Stimulated activated naive CD8-positive, alpha-beta T cell treated with anti-CD3 and anti-CD28 coated beads, Interleukin-15, Interleukin-2, amounts not matched to agents 100 U/mL and 50 U/mL, for 24 hours (primary cell): Measurements from ENCODE around the gene BAIAP3.

Experiments used
- ATAC-seq: fragments of 150-1000 bp; cut with Tn5 transposase; one replicate; pipeline ENCODE4 v1.10.0; 2021
- DNase-seq: peaks from one replicate; pipeline ENCODE4 v3.0.0; 2021

BAIAP3 gene

DNA sequence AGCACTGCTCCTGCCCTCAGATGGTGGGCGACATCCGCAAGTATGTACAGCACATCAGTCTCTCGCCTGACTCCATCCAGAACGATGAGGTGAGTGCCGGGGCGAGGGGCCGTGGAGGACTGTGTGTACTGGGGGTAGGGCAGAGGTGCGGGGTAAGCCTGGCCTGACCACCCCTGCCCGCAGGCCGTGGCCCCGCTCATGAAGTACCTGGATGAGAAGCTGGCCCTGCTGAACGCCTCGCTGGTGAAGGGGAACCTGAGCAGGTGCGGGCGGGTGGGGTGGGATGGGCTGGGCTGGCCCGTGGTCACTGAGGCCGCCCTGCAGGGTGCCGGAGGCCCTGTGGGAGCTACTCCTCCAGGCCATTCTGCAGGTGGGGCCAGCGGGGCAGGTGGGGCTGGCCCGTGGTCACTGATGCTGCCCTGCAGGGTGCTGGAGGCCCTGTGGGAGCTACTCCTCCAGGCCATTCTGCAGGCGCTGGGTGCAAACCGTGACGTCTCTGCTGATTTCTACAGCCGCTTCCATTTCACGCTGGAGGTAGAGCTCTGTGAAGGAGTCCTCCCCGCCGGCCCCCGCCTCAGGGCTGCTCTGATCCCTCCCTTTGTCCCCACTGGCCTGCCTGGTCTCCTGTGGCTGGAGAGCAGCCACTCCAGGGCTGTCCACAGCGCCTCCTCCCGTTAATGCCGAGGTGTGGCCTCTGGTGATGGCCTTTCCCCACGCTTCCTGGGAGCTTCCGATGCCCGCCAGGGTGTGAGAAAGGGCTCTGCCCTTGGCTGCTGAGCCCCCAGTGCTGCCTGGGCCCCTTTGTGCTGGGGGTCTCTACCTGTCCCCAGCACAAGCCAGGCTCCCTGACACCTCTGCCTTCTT lies 13.2 kb downstream of the BAIAP3 start:
- ATAC-seq (no peak), DNase-seq (no peak)

GRCh38 chr16:1347286-1347855 lies 13.9 kb downstream of the BAIAP3 start:
- DNase-seq (no peak), ATAC-seq (no peak)

GRCh38 chr16:1347962-1348361 lies 14.5 kb downstream of the BAIAP3 start:
- DNase-seq = no peak
- ATAC-seq = no peak

DNA sequence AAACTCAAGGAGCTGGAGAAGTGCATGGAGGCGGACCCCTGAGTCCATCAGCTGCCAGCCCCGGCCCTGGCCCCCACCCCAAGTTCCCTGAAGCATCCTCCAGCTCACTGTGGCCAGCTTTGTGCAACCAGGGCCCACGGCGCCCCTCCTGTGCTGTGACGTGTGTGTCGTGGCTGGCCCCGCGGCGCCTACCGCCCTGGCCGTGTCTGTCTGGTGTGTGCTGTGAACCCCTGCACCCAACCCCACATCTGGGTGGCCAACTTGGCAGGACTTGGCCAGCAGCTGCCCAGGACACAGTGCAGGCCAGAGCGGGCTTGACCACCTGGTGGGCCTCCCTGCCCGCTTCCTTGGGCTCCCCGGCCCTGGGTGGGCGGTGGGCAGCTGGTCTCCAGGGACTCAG lies 15.0 kb downstream of the BAIAP3 start:
- ATAC-seq (no peak), DNase-seq (no peak)

DNA sequence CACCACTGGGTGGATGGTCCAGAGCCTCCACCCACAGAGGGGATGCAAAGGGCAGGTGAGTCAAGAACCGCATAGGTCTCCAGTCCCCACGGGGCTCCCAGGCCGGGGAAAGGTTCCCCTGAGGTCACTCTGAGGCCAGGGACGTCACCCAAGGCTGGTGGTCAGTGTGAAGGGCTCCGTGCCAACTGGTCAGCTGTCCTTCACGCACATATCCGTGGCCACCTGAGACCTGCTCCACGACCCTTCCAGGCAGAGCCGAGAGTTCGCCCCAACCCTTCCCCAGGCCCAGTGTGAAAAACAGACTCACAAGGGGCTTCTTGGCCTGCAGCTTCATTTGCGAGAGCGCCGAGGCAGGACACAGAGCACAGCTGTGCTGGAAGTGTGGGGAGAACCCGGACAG lies 15.5 kb downstream of the BAIAP3 start:
- ATAC-seq (no peak), DNase-seq (no peak)

GRCh38 chr16:1349351-1349750 lies 15.9 kb downstream of the BAIAP3 start:
- DNase-seq (no peak), ATAC-seq (no peak)

GRCh38 chr16:1349951-1350350 lies 16.5 kb downstream of the BAIAP3 start:
- ATAC-seq (no peak), DNase-seq (no peak)

GRCh38 chr16:1350691-1351090 lies 17.2 kb downstream of the BAIAP3 start:
- ATAC-seq (no peak), DNase-seq (no peak)

- DNase-seq (no peak), ATAC-seq (no peak)
Observed at GRCh38 chr16:1351215-1351581, 17.8 kb downstream of the BAIAP3 start.

GRCh38 chr16:1351582-1352362 lies 18.3 kb downstream of the BAIAP3 start, which contains the start of the genes GNPTG and TSR3:
GNPTG (plus strand) TSS chr16:1351931; CDS start chr16:1351966, 35 bp downstream.
TSR3 (minus strand) TSS chr16:1351878; CDS start chr16:1351804, 74 bp downstream.
- DNase-seq = peak; percentile 91
- peak; percentile 78 for ATAC-seq

- DNase-seq (no peak), ATAC-seq (no peak)
Observed at GRCh38 chr16:1354815-1355540, 21.5 kb downstream of the BAIAP3 start.

DNA sequence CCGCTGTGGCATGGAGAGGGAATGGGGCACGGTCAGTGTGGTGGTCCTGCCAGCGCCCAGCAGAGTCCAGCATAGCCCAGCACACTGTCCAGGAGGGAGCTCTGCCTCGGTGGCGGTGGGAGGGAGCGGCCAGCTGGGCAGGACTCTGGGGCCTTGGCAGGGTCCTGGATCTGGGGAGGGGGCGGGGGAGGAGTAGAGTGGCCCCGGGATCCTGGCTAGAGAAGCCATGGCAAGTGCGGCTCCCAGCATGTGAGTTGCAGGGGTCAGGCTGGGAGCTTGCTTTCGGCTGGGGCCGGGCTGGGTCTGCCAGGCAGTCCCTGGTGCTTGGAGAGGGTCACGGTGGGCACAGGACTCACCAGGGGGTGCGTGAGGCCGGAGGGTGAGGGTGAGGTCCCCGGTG lies 22.1 kb downstream of the BAIAP3 start:
- ATAC-seq (no peak), DNase-seq (no peak)

DNA sequence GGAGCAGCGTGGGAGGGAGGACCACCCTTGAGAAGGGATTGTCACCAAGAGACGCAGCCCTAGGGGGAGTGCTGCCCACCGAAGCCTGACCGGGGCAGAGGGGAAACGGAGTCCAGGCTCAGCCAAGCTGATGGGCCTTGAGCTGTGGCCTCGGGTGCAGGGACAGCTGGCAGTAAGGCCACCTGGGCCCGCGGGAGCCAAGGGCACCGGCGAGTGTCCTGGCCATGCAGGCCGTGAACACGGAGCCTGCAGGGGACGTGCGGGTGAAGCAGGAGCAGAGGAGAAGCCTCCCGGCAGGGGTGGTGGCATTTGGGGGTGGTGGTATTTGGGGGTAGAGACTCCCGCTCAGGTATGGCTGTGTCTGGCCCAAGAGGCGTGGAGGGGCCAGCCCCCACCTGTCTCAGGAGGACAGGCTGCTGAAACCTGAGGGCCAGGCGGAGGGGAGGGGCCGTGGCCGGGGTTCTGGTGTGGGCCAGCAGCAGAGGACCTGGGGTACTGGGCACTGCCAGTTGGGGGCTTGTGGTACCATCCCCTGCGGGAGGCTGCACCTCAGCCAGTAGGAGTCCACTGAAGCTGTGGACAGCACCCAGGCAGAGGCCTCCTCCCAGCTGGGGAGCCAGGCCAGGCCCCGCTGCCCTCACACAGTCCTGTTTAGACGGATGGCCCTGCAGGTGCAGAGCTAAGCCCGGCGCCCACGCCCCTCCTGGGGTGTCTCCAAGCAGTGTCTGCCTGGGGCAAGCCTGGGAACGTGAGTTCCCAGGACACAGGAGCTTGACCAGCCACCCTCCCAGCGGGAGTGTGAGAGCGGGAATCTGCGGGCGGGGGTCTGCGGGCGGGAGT lies 22.8 kb downstream of the BAIAP3 start:
- no peak for DNase-seq
- ATAC-seq = no peak

DNA sequence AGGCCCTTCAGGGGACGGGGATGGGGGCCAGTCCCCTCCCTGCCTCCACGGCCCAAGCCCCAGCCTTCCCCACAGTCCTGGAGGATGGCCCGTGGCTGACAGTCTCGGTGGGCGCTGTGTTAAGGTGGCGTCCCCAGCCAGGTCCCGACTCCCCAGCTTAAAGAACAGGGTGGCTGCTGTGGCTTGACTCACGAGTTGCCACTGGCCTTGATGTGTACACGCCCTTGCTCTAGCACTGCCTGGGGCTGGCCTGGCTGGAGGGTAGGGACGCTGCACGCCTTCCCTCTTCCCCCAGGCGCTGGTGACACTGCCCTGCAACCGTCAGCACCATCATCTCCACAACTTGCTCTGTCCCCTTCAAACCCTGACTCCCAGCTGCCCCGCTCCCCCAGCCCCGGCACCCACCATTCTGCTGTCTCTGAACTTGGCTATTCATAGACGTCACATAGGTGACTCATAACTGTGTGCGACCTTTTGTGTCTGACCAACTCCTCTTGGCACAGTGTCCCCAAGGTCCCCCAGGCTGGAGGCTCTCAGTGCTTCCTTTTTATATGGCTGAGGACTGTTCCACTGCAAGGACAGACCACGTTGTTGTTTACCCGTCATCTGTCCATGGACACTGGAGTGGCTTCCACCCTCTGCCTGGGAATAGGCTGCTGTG lies 24.6 kb downstream of the BAIAP3 start:
- peak; percentile 30 for ATAC-seq

GRCh38 chr16:1361685-1362360 lies 28.4 kb downstream of the BAIAP3 start:
- ATAC-seq (no peak), DNase-seq (no peak)

More for the DNA sequence above, 24.6 kb downstream of the BAIAP3 start:
- no peak for DNase-seq

DNA sequence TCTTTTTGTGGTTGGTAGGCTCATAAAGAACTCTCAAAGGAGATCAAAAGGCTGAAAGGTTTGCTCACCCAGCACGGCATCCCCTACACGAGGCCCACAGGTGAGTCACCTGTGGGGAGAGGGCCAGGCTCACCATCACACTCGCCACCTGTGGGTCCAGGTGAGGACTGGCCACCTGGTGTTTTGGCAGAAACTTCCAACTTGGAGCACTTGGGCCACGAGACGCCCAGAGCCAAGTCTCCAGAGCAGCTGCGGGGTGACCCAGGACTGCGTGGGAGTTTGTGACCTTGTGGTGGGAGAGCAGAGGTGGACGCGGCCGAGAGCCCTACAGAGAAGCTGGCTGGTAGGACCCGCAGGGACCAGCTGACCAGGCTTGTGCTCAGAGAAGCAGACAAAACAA lies 29.4 kb downstream of the BAIAP3 start:
- ATAC-seq (no peak), DNase-seq (no peak)

DNA sequence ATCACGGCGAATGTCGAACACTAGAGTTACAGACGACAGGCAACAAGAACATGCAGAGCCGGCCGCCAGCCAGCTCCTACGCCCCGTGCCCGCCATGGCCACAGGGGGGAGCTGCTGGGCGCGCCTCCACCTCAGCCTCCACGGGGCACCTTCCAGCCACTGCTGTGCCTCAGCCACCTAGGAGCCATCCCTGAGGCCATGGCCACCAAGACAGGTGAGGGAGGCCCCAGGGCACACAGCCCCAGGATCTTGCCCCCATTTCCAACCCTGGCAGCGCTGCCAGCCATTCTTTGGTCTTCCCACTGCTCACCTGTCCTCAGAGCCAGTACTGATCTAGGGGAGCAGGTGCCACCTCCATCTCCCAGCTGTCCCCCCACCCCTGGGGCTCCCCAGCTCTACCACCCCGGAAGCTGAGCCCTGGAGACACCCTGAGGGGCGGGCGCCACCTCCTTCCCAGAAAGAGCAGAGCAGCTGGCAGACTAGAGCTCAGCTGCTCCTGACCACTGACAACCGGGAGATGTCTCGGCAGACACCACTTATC lies 30.1 kb downstream of the BAIAP3 start:
- ATAC-seq (peak; percentile 88), DNase-seq (peak; percentile 79)

DNA sequence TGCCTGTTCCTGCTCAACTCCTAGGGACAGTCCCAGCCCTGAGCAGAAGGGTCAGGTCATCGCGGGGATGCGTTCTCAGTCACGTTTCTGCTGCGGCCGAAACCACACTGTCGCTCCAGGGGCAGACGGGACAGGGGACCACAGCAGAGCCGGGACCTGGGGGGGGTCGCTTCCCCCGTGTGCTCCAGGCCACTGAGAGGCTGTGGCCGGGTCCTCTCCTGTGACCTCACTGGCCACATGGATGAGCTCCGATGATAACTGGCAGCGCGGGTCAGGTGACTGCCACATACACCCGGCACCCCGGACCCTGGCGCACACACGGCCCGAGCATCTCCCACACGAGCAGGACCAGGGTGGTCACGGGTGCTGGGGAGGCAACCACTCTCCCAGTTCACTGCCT lies 31.1 kb downstream of the BAIAP3 start:
- ATAC-seq (no peak), DNase-seq (no peak)

DNA sequence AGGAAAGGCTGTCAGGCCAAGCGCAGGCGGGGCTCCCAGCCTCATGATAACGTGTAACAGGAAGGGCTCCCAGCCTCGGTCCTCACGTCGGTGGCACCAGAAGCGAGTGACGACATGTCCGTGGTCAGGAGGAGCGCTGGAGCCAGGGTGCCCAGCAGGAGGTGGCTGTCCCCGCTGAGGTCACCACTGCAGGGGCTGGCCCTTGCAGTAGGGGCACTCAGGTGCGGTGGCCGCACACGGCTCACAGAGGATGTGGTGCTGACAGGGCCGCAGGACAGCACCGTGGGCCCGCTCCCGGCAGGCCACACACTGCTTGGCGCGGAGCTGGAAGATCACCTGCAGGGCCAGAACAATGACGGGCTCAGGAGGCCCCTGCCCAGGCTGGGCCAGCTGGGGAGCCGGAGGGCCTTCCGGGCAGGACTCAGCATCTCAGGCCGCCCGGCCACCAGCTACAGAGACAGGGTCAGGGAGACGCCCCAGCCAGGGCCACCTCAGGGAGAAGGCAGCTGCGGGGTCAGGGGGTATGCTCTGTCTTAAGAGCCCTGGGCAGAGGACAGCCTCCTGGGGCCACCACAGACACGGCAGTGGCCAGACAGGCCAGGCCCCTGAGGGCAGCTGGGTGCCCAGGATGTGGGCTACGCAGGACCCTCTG lies 32.7 kb downstream of the BAIAP3 start:
- DNase-seq (no peak), ATAC-seq (no peak)
